Fibroblast of lung (primary cell): Measurements from ENCODE around the gene RAB37. TPM values are rescaled to one million over a fixed set of nuclear protein-coding genes. Genes with fewer than 3 reads are reported as not detected.

Source experiments
- DNase-seq, 2 donors: peaks; one replicate each; pipeline versions ENCODE4 v3.0.0 to v3.0.0-alpha.2; 2010; ENCODE audit warnings: low read depth in 2 of 2
- H2AFZ ChIP-seq: 2 replicates; pipeline ENCODE4 v1.5.1; 2012; ENCODE audit warnings: low read length, control low read depth, inconsistent platforms
- H3K27ac ChIP-seq: 2 replicates; pipeline ENCODE4 v1.5.1; 2011; ENCODE audit warnings: low read length, control low read depth; ENCODE audit not compliant: insufficient read depth
- H3K27me3 ChIP-seq: 2 replicates; pipeline ENCODE4 v1.5.1; 2011; ENCODE audit warnings: mild to moderate bottlenecking, low read length; ENCODE audit not compliant: control insufficient read depth, insufficient read depth
- H3K36me3 ChIP-seq: 2 replicates; pipeline ENCODE4 v1.5.1; 2011; ENCODE audit warnings: low read length; ENCODE audit not compliant: control insufficient read depth, insufficient read depth
- H3K4me1 ChIP-seq: 2 replicates; pipeline ENCODE4 v1.5.1; 2011; ENCODE audit warnings: low read length; ENCODE audit not compliant: control insufficient read depth, insufficient read depth; ENCODE audit errors: extremely low read depth
- H3K4me2 ChIP-seq: 2 replicates; pipeline ENCODE4 v1.5.1; 2011; ENCODE audit warnings: low read length, control low read depth; ENCODE audit not compliant: insufficient read depth; ENCODE audit errors: extremely low read depth
- H3K4me3 ChIP-seq, 4 experiments: fragments of 200-600 bp in 1 of 4; sonication (generic) in 1 of 4; replicated peaks in 1 of 4; 2 replicates each; pipeline ENCODE4 v1.5.1; 2011 to 2016; ENCODE audit warnings: low read length in 4 of 4, low read depth in 3 of 4, mild to moderate bottlenecking in 3 of 4, control low read depth in 2 of 4, inconsistent platforms in 1 of 4, mixed read lengths in 1 of 4; ENCODE audit not compliant: insufficient read depth in 1 of 4; ENCODE audit errors: control extremely low read depth in 1 of 4
- H3K79me2 ChIP-seq: 2 replicates; pipeline ENCODE4 v1.5.1; 2012; ENCODE audit warnings: mild to moderate bottlenecking, low read length, inconsistent platforms; ENCODE audit not compliant: control insufficient read depth, insufficient read depth
- H3K9ac ChIP-seq: 2 replicates; pipeline ENCODE4 v1.5.1; 2011; ENCODE audit warnings: mild to moderate bottlenecking, low read length, control low read depth; ENCODE audit not compliant: insufficient read depth
- H3K9me3 ChIP-seq: 2 replicates; pipeline ENCODE4 v1.5.1; 2012; ENCODE audit warnings: low read depth, low read length; ENCODE audit not compliant: control insufficient read depth, insufficient read depth
- H4K20me1 ChIP-seq: 2 replicates; pipeline ENCODE4 v1.5.1; 2011; ENCODE audit warnings: low read length; ENCODE audit not compliant: control insufficient read depth, insufficient read depth; ENCODE audit errors: extremely low read depth
- EZH2 ChIP-seq: IDR thresholded peaks from 2 replicates; pipeline ENCODE4 v1.5.1; 2012; ENCODE audit warnings: low read length, control low read depth, mild to moderate bottlenecking; ENCODE audit errors: missing control alignments
- polyA plus RNA-seq, 2 donors: library from polyadenylated mRNA; depleted of rRNA in 1 of 2; stranded (reverse) in 1 of 2; unstranded in 1 of 2; fragments of >200 nt; gene quantifications; 2 replicates each; pipeline ENCODE4 v1.2.1, GENCODE V29; 2011 to 2012; ENCODE audit warnings: missing spikeins in 1 of 2
- total RNA-seq: library from RNA; depleted of rRNA; stranded (reverse); fragments of >200 nt; gene quantifications from 2 replicates; pipeline ENCODE4 v1.2.1, GENCODE V29; 2014
- TF ChIP-seq, protein P1 (sequence below), 2 donors: IDR thresholded peaks in 1 of 2; conservative IDR thresholded peaks in 1 of 2; 1 replicate in 1 of 2; 2 replicates in 1 of 2; pipeline ENCODE4 v1.5.1; 2011 to 2012; ENCODE audit warnings: low read length in 2 of 2, control low read depth in 1 of 2, inconsistent platforms in 1 of 2, low read depth in 1 of 2, mild to moderate bottlenecking in 1 of 2

Gene RAB37
- total and polyA plus RNA-seq, 2 donors (not counting 1 experiment from before 2014, with no cell fraction given): 0.65 to 0.66 TPM

DNA sequence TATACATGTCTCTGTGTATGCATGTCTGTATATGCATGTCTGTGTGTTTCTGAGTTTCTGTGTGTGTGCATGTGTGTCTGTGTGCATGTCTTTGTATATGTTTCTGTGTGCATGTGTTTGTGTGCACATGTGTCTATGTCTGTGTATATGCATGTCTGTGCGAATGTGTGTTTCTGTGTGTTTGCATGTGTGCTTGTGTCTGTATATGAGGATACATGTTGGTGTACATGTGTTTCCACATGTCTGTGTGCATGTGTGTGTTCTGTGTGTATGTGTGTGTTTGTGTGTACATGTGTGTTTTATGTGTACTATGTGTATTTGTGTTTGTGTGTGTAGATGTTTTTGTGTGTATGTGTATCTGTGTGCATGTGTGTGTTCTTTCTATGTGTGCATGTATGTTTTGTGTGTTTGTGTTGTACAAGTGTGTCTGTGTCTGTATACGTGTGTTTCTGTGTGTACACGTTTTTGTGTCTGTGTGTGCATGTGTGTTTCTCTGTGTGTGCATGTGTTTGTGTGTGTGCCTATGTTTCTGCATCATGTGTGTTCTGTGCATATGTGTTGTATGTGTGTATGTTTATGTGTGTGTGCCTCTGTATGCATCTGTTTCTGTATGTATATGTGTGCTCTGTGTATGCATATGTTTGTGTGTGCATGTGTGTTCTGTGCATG, 8.9 kb upstream of the RAB37 start:
- H3K4me2 ChIP-seq: no peak overlapping the region
- no peak for DNase-seq
- H4K20me1 ChIP-seq: no peaks in the 10 kb centered on the region
- no peak overlapping the region for H3K4me3 ChIP-seq
- H2AFZ ChIP-seq: no peak overlapping the region
- H3K36me3 ChIP-seq: no peaks in the 10 kb centered on the region
- no peak overlapping the region for H3K9ac ChIP-seq
- no peaks in the 10 kb centered on the region for H3K79me2 ChIP-seq
- TF ChIP-seq, protein P1, sequence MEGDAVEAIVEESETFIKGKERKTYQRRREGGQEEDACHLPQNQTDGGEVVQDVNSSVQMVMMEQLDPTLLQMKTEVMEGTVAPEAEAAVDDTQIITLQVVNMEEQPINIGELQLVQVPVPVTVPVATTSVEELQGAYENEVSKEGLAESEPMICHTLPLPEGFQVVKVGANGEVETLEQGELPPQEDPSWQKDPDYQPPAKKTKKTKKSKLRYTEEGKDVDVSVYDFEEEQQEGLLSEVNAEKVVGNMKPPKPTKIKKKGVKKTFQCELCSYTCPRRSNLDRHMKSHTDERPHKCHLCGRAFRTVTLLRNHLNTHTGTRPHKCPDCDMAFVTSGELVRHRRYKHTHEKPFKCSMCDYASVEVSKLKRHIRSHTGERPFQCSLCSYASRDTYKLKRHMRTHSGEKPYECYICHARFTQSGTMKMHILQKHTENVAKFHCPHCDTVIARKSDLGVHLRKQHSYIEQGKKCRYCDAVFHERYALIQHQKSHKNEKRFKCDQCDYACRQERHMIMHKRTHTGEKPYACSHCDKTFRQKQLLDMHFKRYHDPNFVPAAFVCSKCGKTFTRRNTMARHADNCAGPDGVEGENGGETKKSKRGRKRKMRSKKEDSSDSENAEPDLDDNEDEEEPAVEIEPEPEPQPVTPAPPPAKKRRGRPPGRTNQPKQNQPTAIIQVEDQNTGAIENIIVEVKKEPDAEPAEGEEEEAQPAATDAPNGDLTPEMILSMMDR (conservative IDR thresholded peaks at IDR 0.05 in 1 of 2, IDR thresholded peaks at IDR 0.05 in 1 of 2; ENCODE audit: low read depth in 1 of 2, low read length in 2 of 2): no peak
- no peak for TF ChIP-seq EZH2
- H3K4me1 ChIP-seq: no peaks in the 10 kb centered on the region
- no peaks in the 10 kb centered on the region for H3K27me3 ChIP-seq
- no peak overlapping the region for H3K27ac ChIP-seq
- no peaks in the 10 kb centered on the region for H3K9me3 ChIP-seq

GRCh38 chr17:74728702-74729075, 8.4 kb upstream of the RAB37 start:
- TF ChIP-seq, protein P1 (conservative IDR thresholded peaks at IDR 0.05 in 1 of 2, IDR thresholded peaks at IDR 0.05 in 1 of 2; ENCODE audit: low read depth in 1 of 2, low read length in 2 of 2): no peak
- no peak overlapping the region for H3K9ac ChIP-seq

GRCh38 chr17:74729368-74729767, 7.7 kb upstream of the RAB37 start:
- Histone ChIP-seq H3K4me3 (no peak overlapping the region), H3K4me1 (no peaks in the 10 kb centered on the region), H3K27ac (no peak overlapping the region), H4K20me1 (no peaks in the 10 kb centered on the region), H2AFZ (no peak overlapping the region), H3K79me2 (no peaks in the 10 kb centered on the region), H3K27me3 (no peaks in the 10 kb centered on the region), H3K4me2 (no peak overlapping the region), H3K9me3 (no peaks in the 10 kb centered on the region), H3K9ac (no peak overlapping the region), H3K36me3 (no peaks in the 10 kb centered on the region)
- DNase-seq: no peak
- no peak for TF ChIP-seq EZH2
- TF ChIP-seq, protein P1 (conservative IDR thresholded peaks at IDR 0.05 in 1 of 2, IDR thresholded peaks at IDR 0.05 in 1 of 2; ENCODE audit: low read depth in 1 of 2, low read length in 2 of 2): no peak

More at GRCh38 chr17:74728702-74729075, 8.4 kb upstream of the RAB37 start:
- H3K4me3 ChIP-seq: no peak overlapping the region
- no peak for DNase-seq
- no peaks in the 10 kb centered on the region for H3K9me3 ChIP-seq
- no peak overlapping the region for H3K4me2 ChIP-seq
- H3K27me3 ChIP-seq: no peaks in the 10 kb centered on the region
- H3K79me2 ChIP-seq: no peaks in the 10 kb centered on the region
- H2AFZ ChIP-seq: no peak overlapping the region
- no peaks in the 10 kb centered on the region for H3K4me1 ChIP-seq
- H3K27ac ChIP-seq: no peak overlapping the region
- H4K20me1 ChIP-seq: no peaks in the 10 kb centered on the region
- H3K36me3 ChIP-seq: no peaks in the 10 kb centered on the region
